Adipose tissue (tissue), 3 donors: ENCODE data around the gene UNC13D. TPM values are rescaled to one million over a fixed set of nuclear protein-coding genes. Genes with fewer than 3 reads are reported as not detected.

Source experiments
- H3K27ac ChIP-seq: one replicate; pipeline ENCODE4 v1.5.1; 2013; ENCODE audit warnings: low read depth, low read length
- WGBS, 3 donors: extraction: QIAGEN DNeasy Blood & Tissue Kit; methylation state at CpG; one replicate each; pipeline ENCODE4 v1.1.7; 2013; 5-methylcytosine and 5-hydroxymethylcytosine counted together
- polyA plus RNA-seq, 3 donors: library from polyadenylated mRNA; stranded (reverse); fragments of 200-250 nt; gene quantifications; one replicate each; pipeline ENCODE4 v1.2.3, GENCODE V29; 2013
- donor health status: healthy with polysubstance abuse.
- donor health status: Bipolar disorder and iron deficiency.
- donor health status: healthy.

UNC13D gene
- polyA plus RNA-seq, 3 donors: 6.3 to 13.5 (median 10.1) TPM

- 8 to 12% (median 8%) methylated on average over 28 to 43 of the region's 43 CpGs for WGBS, 3 donors
- peak overlapping the region; percentile 90 for H3K27ac ChIP-seq
Observed at GRCh38 chr17:75785016-75785890, 59.0 kb downstream of the UNC13D start.

GRCh38 chr17:75784473-75785015, 59.7 kb downstream of the UNC13D start, which contains the start of gene UNK:
Gene UNK (plus strand): TSS chr17:75784806. CDS start chr17:75784881, 75 bp downstream.
- 0% methylated on average over 29 to 45 of the region's 45 CpGs for WGBS, 3 donors
- peak within 1 kb of the TSS; percentile 90 for H3K27ac ChIP-seq

GRCh38 chr17:75783803-75784472, 60.3 kb downstream of the UNC13D start:
- 19 to 61% (median 61%) methylated on average over 20 of the region's 20 CpGs for WGBS, 3 donors
- H3K27ac ChIP-seq: peak overlapping the region; percentile 63

GRCh38 chr17:75783069-75783783, 61.0 kb downstream of the UNC13D start:
- 6 to 14% (median 12%) methylated on average over 6 of the region's 6 CpGs for WGBS, 3 donors

GRCh38 chr17:75779987-75780889, 64.0 kb downstream of the UNC13D start:
- WGBS, 3 donors: 12 to 23% (median 19%) methylated on average over 5 of the region's 5 CpGs
- H3K27ac ChIP-seq: peak overlapping the region; percentile 87

More at GRCh38 chr17:75783069-75783783, 61.0 kb downstream of the UNC13D start:
- no peak overlapping the region for H3K27ac ChIP-seq

- H3K27ac ChIP-seq: peak overlapping the region; percentile 87
- 0% methylated on average over 78 to 84 of the region's 84 CpGs for WGBS, 3 donors
Observed at GRCh38 chr17:75779250-75779986, 64.8 kb downstream of the UNC13D start.

- peak overlapping the region; percentile 87 for H3K27ac ChIP-seq
- WGBS, 3 donors: 0% methylated on average over 37 to 38 of the region's 38 CpGs
Observed at GRCh38 chr17:75778861-75779249, 65.3 kb downstream of the UNC13D start.

GRCh38 chr17:75778066-75778860, 65.9 kb downstream of the UNC13D start:
- 1% methylated on average over 19 of the region's 19 CpGs for WGBS, 3 donors
- H3K27ac ChIP-seq: peak overlapping the region; percentile 87

GRCh38 chr17:75777296-75777922, 66.8 kb downstream of the UNC13D start:
- 6 to 13% (median 11%) methylated on average over 2 of the region's 2 CpGs for WGBS, 3 donors
- H3K27ac ChIP-seq: no peak overlapping the region

Other genes starting within 250 kb of the UNC13D start
- 1 to 10 TPM in 2 of 3 donors, under 1 TPM in 1; 0.67 to 1.5 (median 1.4) TPM for gene SMIM5, start 211.0 kb downstream of the UNC13D start, polyA plus RNA-seq
- gene RECQL5, start 177.2 kb downstream of the UNC13D start, polyA plus RNA-seq: 10 to 100 TPM; 11.1 to 18.6 (median 17.5) TPM
- gene SAP30BP, start 177.1 kb downstream of the UNC13D start, polyA plus RNA-seq: 10 to 100 TPM; 41.9 to 83.0 (median 77.7) TPM
- gene ITGB4, start 122.9 kb downstream of the UNC13D start, polyA plus RNA-seq: 10 to 100 TPM in 2 of 3 donors, 1 to 10 TPM in 1; 8.0 to 18.9 (median 13.7) TPM
- gene GALK1, start 79.2 kb downstream of the UNC13D start, polyA plus RNA-seq: 10 to 100 TPM; 28.9 to 32.0 (median 29.0) TPM
- 10 to 100 TPM in 2 of 3 donors, 1 to 10 TPM in 1; 9.7 to 15.0 (median 13.9) TPM for gene UNK, start 59.6 kb downstream of the UNC13D start, polyA plus RNA-seq
- 100 to 1,000 TPM in 2 of 3 donors, 10 to 100 TPM in 1; 85.0 to 162 (median 107) TPM for gene WBP2, start 10.9 kb upstream of the UNC13D start, polyA plus RNA-seq
- 10 to 100 TPM; 12.7 to 32.6 (median 28.6) TPM for gene TRIM47, start 34.2 kb upstream of the UNC13D start, polyA plus RNA-seq
- 10 to 100 TPM; 11.1 to 15.3 (median 11.7) TPM for gene TRIM65, start 52.5 kb upstream of the UNC13D start, polyA plus RNA-seq
- gene MRPL38, start 60.5 kb upstream of the UNC13D start, polyA plus RNA-seq: 10 to 100 TPM; 43.1 to 74.8 (median 48.1) TPM
- gene FBF1, start 96.6 kb upstream of the UNC13D start, polyA plus RNA-seq: 1 to 10 TPM; 2.5 to 5.5 (median 3.8) TPM
- gene ACOX1, start 134.8 kb upstream of the UNC13D start, polyA plus RNA-seq: 10 to 100 TPM; 17.7 to 61.9 (median 19.8) TPM
- gene TEN1, start 134.8 kb upstream of the UNC13D start, polyA plus RNA-seq: 10 to 100 TPM; 25.2 to 42.6 (median 39.5) TPM
- gene CDK3, start 156.5 kb upstream of the UNC13D start, polyA plus RNA-seq: 10 to 100 TPM in 2 of 3 donors, 1 to 10 TPM in 1; 5.4 to 13.7 (median 13.0) TPM
- gene EVPL, start 182.9 kb upstream of the UNC13D start, polyA plus RNA-seq: 1 to 10 TPM in 1 of 3 donors, under 1 TPM in 2; 0.34 to 1.2 (median 0.59) TPM
- 10 to 100 TPM; 44.1 to 68.6 (median 49.5) TPM for gene SRP68, start 228.1 kb upstream of the UNC13D start, polyA plus RNA-seq
- gene GALR2, start 230.4 kb upstream of the UNC13D start, polyA plus RNA-seq: under 1 TPM; 0.21 to 0.25 (median 0.22) TPM
- 1 to 10 TPM; 1.3 to 3.2 (median 1.8) TPM for gene ZACN, start 234.8 kb upstream of the UNC13D start, polyA plus RNA-seq